ENCODE data around the gene TPP1.

TPP1 gene

GRCh38 chr11:6620636-6621035, 1.4 kb upstream of the TPP1 start:
- Histone ChIP-seq H3K4me3 (ENCODE audit: low read depth in 1 of 2, low read length in 1 of 2) (no peak overlapping the region), H3K27me3 (no peaks in the 10 kb centered on the region), H3K4me1 (ENCODE audit: control insufficient read depth in 1 of 2, insufficient read depth in 1 of 2, low read depth in 1 of 2, low read length in 1 of 2) (peaks cover 31 to 35% of the 10 kb centered on the region in 2 experiments), H3K27ac (no peak overlapping the region), H3K9me3 (no peaks in the 10 kb centered on the region), H3K36me3 (peaks cover 11% of the 10 kb centered on the region)
- TF ChIP-seq CTCF (IDR thresholded peaks at IDR 0.05): no peak

DNA sequence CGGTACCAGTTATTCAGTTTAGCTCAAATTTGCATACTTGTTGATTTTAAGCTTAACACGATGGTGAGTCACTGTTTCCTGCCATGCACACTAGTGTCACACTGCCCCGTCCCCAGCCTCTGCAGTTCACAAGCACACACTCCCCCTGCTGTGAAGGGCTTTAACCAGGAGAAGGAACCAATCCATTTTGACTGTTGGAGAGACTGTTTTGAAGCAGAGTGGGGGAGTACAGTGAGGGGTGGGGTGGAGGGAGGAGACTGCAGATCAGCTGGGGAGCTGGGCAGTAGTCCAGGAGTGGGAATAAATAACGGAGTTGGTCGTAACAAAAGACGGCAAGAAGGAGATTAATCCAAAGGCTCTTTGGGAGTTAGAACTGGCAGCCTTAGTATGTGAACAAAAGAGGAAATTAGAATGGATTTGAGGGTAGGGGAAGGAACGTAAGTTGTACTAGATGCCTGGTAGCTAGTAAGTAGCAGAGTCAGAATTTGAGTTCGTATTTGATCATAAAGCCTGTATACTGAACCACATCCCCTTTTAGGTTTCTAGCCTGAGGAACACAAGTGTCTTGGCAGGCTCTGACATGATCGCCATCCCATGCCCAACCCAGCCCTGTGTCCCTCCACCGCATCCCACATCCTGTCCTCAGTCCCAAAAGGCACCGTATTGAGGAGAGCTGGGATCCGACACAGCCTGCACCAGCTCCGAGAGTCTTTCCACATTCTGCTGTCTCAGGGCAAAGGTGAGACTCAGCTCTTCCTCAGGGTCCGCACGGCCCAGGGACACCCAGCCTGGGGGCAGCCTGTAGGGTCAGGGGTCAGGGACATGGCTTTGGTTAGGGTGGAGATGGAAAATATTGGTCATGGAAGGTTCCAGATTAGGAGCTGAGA, 862 bp downstream of the TPP1 start:
- H3K36me3 ChIP-seq: peaks cover 28% of the 10 kb centered on the region
- H3K9me3 ChIP-seq: no peaks in the 10 kb centered on the region
- peak overlapping the region; percentile 75 to 93 for H3K4me3 ChIP-seq (ENCODE audit: low read depth in 1 of 2, low read length in 1 of 2)
- TF ChIP-seq CTCF (IDR thresholded peaks at IDR 0.05): no peak
- H3K27me3 ChIP-seq: no peaks in the 10 kb centered on the region
- peaks cover 32 to 38% of the 10 kb centered on the region in 2 experiments for H3K4me1 ChIP-seq (ENCODE audit: control insufficient read depth in 1 of 2, insufficient read depth in 1 of 2, low read depth in 1 of 2, low read length in 1 of 2)
- peak overlapping the region; percentile 98 for H3K27ac ChIP-seq

- no peaks in the 10 kb centered on the region for H3K27me3 ChIP-seq
- H3K4me1 ChIP-seq (ENCODE audit: control insufficient read depth in 1 of 2, insufficient read depth in 1 of 2, low read depth in 1 of 2, low read length in 1 of 2): peaks cover 42 to 47% of the 10 kb centered on the region in 2 experiments
- peak overlapping the region; percentile 98 for H3K27ac ChIP-seq
- H3K36me3 ChIP-seq: peaks cover 28% of the 10 kb centered on the region
- H3K9me3 ChIP-seq: no peaks in the 10 kb centered on the region
- H3K4me3 ChIP-seq (ENCODE audit: low read depth in 1 of 2, low read length in 1 of 2): peak overlapping the region; percentile 75 to 93
- no peak for TF ChIP-seq CTCF (IDR thresholded peaks at IDR 0.05)
Measured at GRCh38 chr11:6617315-6617781, 1.9 kb downstream of the TPP1 start.

DNA sequence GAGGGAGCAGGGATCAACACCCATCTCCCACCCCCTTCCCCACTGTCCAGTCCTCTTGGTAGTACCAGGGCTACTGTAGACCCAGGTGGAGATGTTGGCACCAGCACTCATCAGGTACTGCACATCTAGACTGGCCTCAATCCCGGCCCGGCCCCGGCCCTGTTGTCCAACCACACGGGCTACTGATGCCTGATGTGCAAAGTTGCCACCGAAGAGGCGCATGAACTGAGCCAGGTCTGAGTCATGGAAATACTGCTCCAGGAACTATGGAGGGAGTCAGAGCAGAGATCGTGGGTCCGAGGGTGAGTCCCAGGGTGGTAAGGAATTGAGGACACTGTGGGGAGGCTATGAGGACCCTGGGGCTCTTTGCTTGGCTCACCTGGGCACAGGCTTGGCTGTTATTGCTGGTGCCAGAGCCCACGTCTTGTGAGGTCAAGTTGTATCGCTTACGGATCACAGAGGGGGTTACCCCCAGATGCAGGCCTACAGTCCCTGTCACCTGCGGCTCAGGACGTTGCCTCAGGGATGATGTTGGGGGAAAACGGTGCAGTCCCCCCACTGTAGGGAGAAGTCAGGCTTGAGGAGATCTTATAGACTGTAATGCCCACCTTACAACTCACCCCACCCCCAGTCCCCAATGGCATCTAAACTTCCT, 2.5 kb downstream of the TPP1 start:
- no peak for TF ChIP-seq CTCF (IDR thresholded peaks at IDR 0.05)
- no peaks in the 10 kb centered on the region for H3K27me3 ChIP-seq
- no peaks in the 10 kb centered on the region for H3K9me3 ChIP-seq
- peak overlapping the region; percentile 98 for H3K27ac ChIP-seq
- H3K4me3 ChIP-seq (ENCODE audit: low read depth in 1 of 2, low read length in 1 of 2): no peak overlapping the region
- peaks cover 29% of the 10 kb centered on the region for H3K36me3 ChIP-seq
- H3K4me1 ChIP-seq (ENCODE audit: control insufficient read depth in 1 of 2, insufficient read depth in 1 of 2, low read depth in 1 of 2, low read length in 1 of 2): peaks cover 44 to 47% of the 10 kb centered on the region in 2 experiments

DNA sequence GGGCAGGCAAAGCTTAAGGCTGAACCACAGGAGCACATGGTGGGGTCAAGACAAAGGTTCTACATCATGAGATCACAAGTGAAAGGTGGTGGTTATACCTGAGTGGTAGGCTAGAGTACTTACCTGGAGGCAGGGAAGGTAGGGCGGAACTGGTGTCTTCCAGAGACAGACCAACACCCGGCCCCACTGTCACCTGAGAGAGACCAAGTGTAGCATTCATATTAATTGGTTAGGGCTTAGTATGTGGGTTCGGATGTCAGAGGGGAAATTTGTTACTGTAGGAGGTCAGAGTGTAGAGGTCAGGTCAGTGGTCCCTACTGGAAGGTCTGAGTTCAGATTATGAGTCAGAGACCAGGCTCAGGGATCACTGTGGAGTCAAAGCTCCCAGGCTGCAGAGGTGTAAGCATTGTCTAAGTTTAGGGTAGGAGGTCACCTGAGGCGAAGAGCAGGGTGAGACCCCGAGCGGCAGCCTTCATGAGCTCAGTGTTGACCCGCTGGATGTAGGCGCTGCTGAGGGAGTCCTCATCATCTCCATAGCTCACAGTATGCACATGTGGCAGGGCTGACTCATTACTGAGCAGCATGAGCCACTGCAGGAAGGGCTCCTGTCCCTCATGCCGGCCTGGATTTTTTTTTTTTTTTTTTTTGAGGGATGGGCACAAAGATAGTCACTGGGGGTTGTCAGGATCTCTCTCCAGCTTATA, 3.2 kb downstream of the TPP1 start:
- H3K27me3 ChIP-seq: no peaks in the 10 kb centered on the region
- H3K4me3 ChIP-seq (ENCODE audit: low read depth in 1 of 2, low read length in 1 of 2): no peak overlapping the region
- peaks cover 51 to 54% of the 10 kb centered on the region in 2 experiments for H3K4me1 ChIP-seq (ENCODE audit: control insufficient read depth in 1 of 2, insufficient read depth in 1 of 2, low read depth in 1 of 2, low read length in 1 of 2)
- H3K36me3 ChIP-seq: peaks cover 36% of the 10 kb centered on the region
- peak overlapping the region; percentile 98 for H3K27ac ChIP-seq
- no peaks in the 10 kb centered on the region for H3K9me3 ChIP-seq
- no peak for TF ChIP-seq CTCF (IDR thresholded peaks at IDR 0.05)

All from neutrophil (primary cell).